HG02759 (cell line): ENCODE results near the gene EMP1.

ENCODE experiments used
- ATAC-seq: cut with Tn5 transposase; IDR thresholded peaks from one replicate; pipeline ENCODE4 v1.9.1; 2021; ENCODE audit warnings: mild to moderate bottlenecking, moderate library complexity; ENCODE audit not compliant: unreplicated experiment

The EMP1 gene

GRCh38 chr12:13171921-13172859, 24.3 kb upstream of the EMP1 start:
- ATAC-seq: no peak

GRCh38 chr12:13173012-13173932, 23.3 kb upstream of the EMP1 start:
- peak; percentile 97 for ATAC-seq

- no peak for ATAC-seq
These were observed 21.0 kb upstream of the EMP1 start for GRCh38 chr12:13175499-13175898.

- ATAC-seq: no peak
These were observed 20.3 kb upstream of the EMP1 start for GRCh38 chr12:13176256-13176655.

- ATAC-seq: no peak
These were observed 19.2 kb upstream of the EMP1 start for GRCh38 chr12:13177373-13177772.

GRCh38 chr12:13177906-13178305, 18.6 kb upstream of the EMP1 start:
- no peak for ATAC-seq

- no peak for ATAC-seq
These were observed 17.8 kb upstream of the EMP1 start for GRCh38 chr12:13178568-13179210.

- ATAC-seq: peak; percentile 79
These were observed 17.1 kb upstream of the EMP1 start for GRCh38 chr12:13179211-13180074.

GRCh38 chr12:13181375-13182070, 15.0 kb upstream of the EMP1 start:
- ATAC-seq: no peak

- no peak for ATAC-seq
These were observed 13.6 kb upstream of the EMP1 start for GRCh38 chr12:13182881-13183280.

GRCh38 chr12:13183620-13184019, 12.9 kb upstream of the EMP1 start:
- no peak for ATAC-seq

GRCh38 chr12:13186302-13186701, 10.2 kb upstream of the EMP1 start:
- ATAC-seq: no peak

GRCh38 chr12:13187399-13187798, 9.1 kb upstream of the EMP1 start:
- ATAC-seq: no peak

- no peak for ATAC-seq
These were observed 7.3 kb upstream of the EMP1 start for GRCh38 chr12:13189264-13189663.

- no peak for ATAC-seq
These were observed 6.3 kb upstream of the EMP1 start for GRCh38 chr12:13190275-13190674.

GRCh38 chr12:13192719-13193118, 3.8 kb upstream of the EMP1 start:
- no peak for ATAC-seq

- ATAC-seq: no peak
These were observed 2.9 kb upstream of the EMP1 start for GRCh38 chr12:13193505-13194231.

GRCh38 chr12:13194401-13195110, 2.0 kb upstream of the EMP1 start:
- ATAC-seq: no peak
